ENCODE results near the gene CYTIP. TPM values are rescaled to one million over a fixed set of nuclear protein-coding genes. Genes with fewer than 3 reads are reported as not detected.

Gene CYTIP
- total and polyA plus RNA-seq, 2 experiments from 2014 or later: not detected

DNA sequence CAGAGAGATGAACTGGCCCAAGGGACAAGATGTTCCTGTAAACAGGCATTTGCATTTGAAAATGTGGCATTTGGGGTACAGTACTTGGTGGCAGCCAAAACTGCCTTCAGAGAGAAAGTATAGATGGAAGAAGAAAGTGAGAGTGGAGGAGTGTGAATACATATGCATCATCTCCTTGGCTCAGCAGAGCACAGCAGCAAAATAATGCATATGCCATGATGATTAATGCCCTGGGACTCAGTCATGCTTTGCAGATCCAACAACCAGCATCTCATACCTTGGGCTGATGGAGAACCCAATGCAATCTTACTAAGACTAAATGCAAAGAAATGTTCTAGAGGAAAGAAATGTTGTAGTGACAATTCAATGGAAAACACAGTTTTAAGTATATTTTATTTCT is 29.7 kb upstream of the CYTIP start:
- in situ Hi-C loops (cut with MboI): no loop called here

DNA sequence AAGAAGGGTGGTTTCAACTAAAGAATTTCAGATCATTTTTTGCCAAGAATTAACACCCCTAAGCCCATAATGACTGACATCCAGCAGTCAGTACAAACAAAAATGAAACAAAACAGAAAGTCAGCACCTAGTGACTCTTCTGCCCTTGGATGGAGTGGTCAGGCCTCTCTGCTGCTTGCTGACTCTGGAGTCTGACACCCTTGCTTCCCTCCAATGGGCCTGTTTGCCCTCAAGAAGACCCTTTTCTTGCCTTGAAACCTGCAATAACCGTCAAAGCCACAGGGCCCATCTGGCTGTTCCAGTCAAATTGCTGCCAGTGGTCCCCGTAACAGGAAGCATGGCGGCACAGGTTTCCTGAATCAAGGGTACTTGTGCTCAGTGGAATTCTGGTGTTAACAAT is 27.2 kb upstream of the CYTIP start:
- WGBS, 2 experiments (ENCODE audit: low coverage in 1 of 2, low lambda C conversion rate in 2 of 2, missing lambda C conversion rate in 2 of 2): 87 to 89% methylated on average over 3 of the region's 3 CpGs
- H3K4me2 ChIP-seq (ENCODE audit: unreplicated experiment): no peak overlapping the region
- no peaks in the 10 kb centered on the region for H3K36me3 ChIP-seq (ENCODE audit: low read depth)
- H3K9me2 ChIP-seq (ENCODE audit: insufficient read depth): no peaks in the 10 kb centered on the region
- no peak for DNase-seq
- no peak overlapping the region for H2AFZ ChIP-seq
- H3K9me3 ChIP-seq (ENCODE audit: low read depth): no peaks in the 10 kb centered on the region
- peaks cover 7% of the 10 kb centered on the region for H3F3A ChIP-seq (ENCODE audit: insufficient read depth)
- no peaks in the 10 kb centered on the region for H4K20me1 ChIP-seq (ENCODE audit: insufficient read depth)
- H3K27me3 ChIP-seq (replicated peaks; ENCODE audit: insufficient read depth): no peaks in the 10 kb centered on the region
- peaks cover 14% of the 10 kb centered on the region for H3K4me1 ChIP-seq (ENCODE audit: insufficient read depth)
- no peak overlapping the region for H3K27ac ChIP-seq
- no peaks in the 10 kb centered on the region for H3K79me2 ChIP-seq (ENCODE audit: insufficient read depth)
- H3K9ac ChIP-seq: no peak overlapping the region
- no peak overlapping the region for H3K4me3 ChIP-seq
- in situ Hi-C loops (cut with MboI): no loop called here
- no peak for TF ChIP-seq EZH2phosphoT487 (IDR thresholded peaks at IDR 0.05; ENCODE audit: insufficient read depth, low read depth)
- no peak for TF ChIP-seq EZH2 (IDR thresholded peaks at IDR 0.05; ENCODE audit: insufficient read depth, poor library complexity, severe bottlenecking)

More for the DNA sequence above, 29.7 kb upstream of the CYTIP start:
- no peaks in the 10 kb centered on the region for H3K9me3 ChIP-seq (ENCODE audit: low read depth)
- H2AFZ ChIP-seq: no peak overlapping the region
- peaks cover 14% of the 10 kb centered on the region for H3K4me1 ChIP-seq (ENCODE audit: insufficient read depth)
- no peak overlapping the region for H3K4me2 ChIP-seq (ENCODE audit: unreplicated experiment)
- no peak overlapping the region for H3K9ac ChIP-seq
- H3K27me3 ChIP-seq (replicated peaks; ENCODE audit: insufficient read depth): no peaks in the 10 kb centered on the region
- H3K9me2 ChIP-seq (ENCODE audit: insufficient read depth): no peaks in the 10 kb centered on the region; the same call in 1 of the 2 replicates
- H3F3A ChIP-seq (ENCODE audit: insufficient read depth): peaks cover 7% of the 10 kb centered on the region
- DNase-seq: peak; percentile 34
- H3K4me3 ChIP-seq: no peak overlapping the region
- TF ChIP-seq EZH2phosphoT487 (IDR thresholded peaks at IDR 0.05; ENCODE audit: insufficient read depth, low read depth): no peak
- no peak for TF ChIP-seq EZH2 (IDR thresholded peaks at IDR 0.05; ENCODE audit: insufficient read depth, poor library complexity, severe bottlenecking)
- H4K20me1 ChIP-seq (ENCODE audit: insufficient read depth): no peaks in the 10 kb centered on the region
- H3K36me3 ChIP-seq (ENCODE audit: low read depth): no peaks in the 10 kb centered on the region
- H3K79me2 ChIP-seq (ENCODE audit: insufficient read depth): no peaks in the 10 kb centered on the region
- H3K27ac ChIP-seq: no peak overlapping the region

DNA sequence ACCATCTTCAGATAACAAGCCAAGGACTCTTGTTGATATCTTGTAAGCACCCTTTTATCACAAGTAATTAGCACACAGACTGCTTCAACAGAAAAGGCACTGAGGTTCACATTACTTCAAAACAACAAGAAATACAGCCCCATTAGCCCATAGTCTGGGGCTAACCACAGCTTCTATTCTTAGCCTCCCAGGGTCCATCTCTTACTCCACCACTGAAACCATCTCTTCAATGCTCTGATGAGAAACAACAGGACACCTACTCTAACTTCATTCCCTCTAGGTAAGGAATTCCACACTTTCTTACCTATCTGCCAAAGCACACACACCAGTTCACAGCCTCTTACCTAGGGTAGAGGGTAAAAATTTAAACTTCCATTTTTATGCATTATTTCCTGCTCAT is 26.4 kb upstream of the CYTIP start:
- no peak for DNase-seq
- Histone ChIP-seq H3F3A (ENCODE audit: insufficient read depth) (peaks cover 7% of the 10 kb centered on the region), H3K4me1 (ENCODE audit: insufficient read depth) (peaks cover 14% of the 10 kb centered on the region), H3K27ac (peak overlapping the region; percentile 73), H3K79me2 (ENCODE audit: insufficient read depth) (no peaks in the 10 kb centered on the region), H2AFZ (no peak overlapping the region), H3K9me3 (ENCODE audit: low read depth) (no peaks in the 10 kb centered on the region), H3K4me3 (no peak overlapping the region), H3K27me3 (replicated peaks; ENCODE audit: insufficient read depth) (no peaks in the 10 kb centered on the region), H3K36me3 (ENCODE audit: low read depth) (no peaks in the 10 kb centered on the region), H3K4me2 (ENCODE audit: unreplicated experiment) (no peak overlapping the region), H4K20me1 (ENCODE audit: insufficient read depth) (no peaks in the 10 kb centered on the region), H3K9ac (no peak overlapping the region), H3K9me2 (ENCODE audit: insufficient read depth) (no peaks in the 10 kb centered on the region)
- TF ChIP-seq EZH2 (IDR thresholded peaks at IDR 0.05; ENCODE audit: insufficient read depth, poor library complexity, severe bottlenecking): no peak
- no peak for TF ChIP-seq EZH2phosphoT487 (IDR thresholded peaks at IDR 0.05; ENCODE audit: insufficient read depth, low read depth)
- in situ Hi-C loops (cut with MboI): no loop called here

DNA sequence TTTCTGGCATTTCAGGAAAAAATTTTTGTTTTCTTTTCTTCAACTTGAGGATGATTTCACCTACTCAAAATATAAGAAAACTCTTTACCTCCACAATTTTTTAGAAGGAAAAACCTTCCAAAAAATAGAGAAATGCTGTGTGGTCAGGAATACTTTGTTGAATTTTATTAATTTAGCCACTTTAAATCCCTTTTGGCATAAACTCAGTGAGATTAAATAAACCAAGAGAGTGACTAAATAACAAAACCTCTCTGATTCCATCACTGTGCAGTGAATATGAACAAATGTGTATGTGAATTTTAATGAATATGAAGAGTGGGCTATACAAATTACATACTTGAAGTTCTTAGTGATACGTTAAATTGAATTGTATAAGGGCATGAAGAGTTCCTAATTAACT is 25.8 kb upstream of the CYTIP start:
- in situ Hi-C loops (cut with MboI): no loop called here
- H3K9me3 ChIP-seq (ENCODE audit: low read depth): no peaks in the 10 kb centered on the region

More for the DNA sequence above, 25.8 kb upstream of the CYTIP start:
- H3K9ac ChIP-seq: peak overlapping the region; percentile 51
- no peak overlapping the region for H2AFZ ChIP-seq
- 43 to 66% methylated on average over 1 of the region's 1 CpG for WGBS, 2 experiments (ENCODE audit: low coverage in 1 of 2, low lambda C conversion rate in 2 of 2, missing lambda C conversion rate in 2 of 2)
- H3K27ac ChIP-seq: peak overlapping the region; percentile 73
- peaks cover 7% of the 10 kb centered on the region for H3F3A ChIP-seq (ENCODE audit: insufficient read depth)
- DNase-seq: peak; percentile 20
- no peaks in the 10 kb centered on the region for H3K9me2 ChIP-seq (ENCODE audit: insufficient read depth)
- TF ChIP-seq EZH2 (IDR thresholded peaks at IDR 0.05; ENCODE audit: insufficient read depth, poor library complexity, severe bottlenecking) (no peak), EZH2phosphoT487 (IDR thresholded peaks at IDR 0.05; ENCODE audit: insufficient read depth, low read depth) (no peak)
- no peaks in the 10 kb centered on the region for H3K79me2 ChIP-seq (ENCODE audit: insufficient read depth)
- H3K4me2 ChIP-seq (ENCODE audit: unreplicated experiment): peak overlapping the region; percentile 52
- no peaks in the 10 kb centered on the region for H3K36me3 ChIP-seq (ENCODE audit: low read depth)
- H3K4me3 ChIP-seq: 0 out of 2 replicates have a peak overlapping the region, but pooled peaks have one; percentile 3
- H4K20me1 ChIP-seq (ENCODE audit: insufficient read depth): no peaks in the 10 kb centered on the region
- peaks cover 14% of the 10 kb centered on the region for H3K4me1 ChIP-seq (ENCODE audit: insufficient read depth)
- H3K27me3 ChIP-seq (replicated peaks; ENCODE audit: insufficient read depth): no peaks in the 10 kb centered on the region
